WTC11 (cell line): Measurements from ENCODE around the gene SLC22A31. TPM values are rescaled to one million over a fixed set of nuclear protein-coding genes. Genes with fewer than 3 reads are reported as not detected.

ENCODE experiments used
- ATAC-seq: fragments of 200-7000 bp; cut with Tn5 transposase; 2 replicates; pipeline ENCODE4 v1.10.0; 2021; ENCODE audit warnings: mild to moderate bottlenecking, moderate library complexity
- CTCF ChIA-PET: fragments of 300-600 bp; sonication (Branson Sonifier 250); formaldehyde crosslinking; loops from one replicate; lab custom pipeline; 2021; ENCODE audit warnings: antibody characterized with exemption; lab: Charles Lee
- POLR2A ChIA-PET: fragments of 350-600 bp; sonication (Branson Sonifier 250); formaldehyde crosslinking; loops from one replicate; lab custom pipeline; 2021; ENCODE audit warnings: antibody characterized with exemption; lab: Charles Lee
- DNase-seq: peaks from one replicate; pipeline ENCODE4 v3.0.0; 2021; ENCODE audit warnings: low spot score
- H3K27ac Mint-ChIP-seq: 2 replicates; pipeline ENCODE4 v1.8.0; 2021; ENCODE audit warnings: mixed read lengths
- H3K27me3 Mint-ChIP-seq: 2 replicates; pipeline ENCODE4 v1.8.0; 2021; ENCODE audit warnings: low read depth, mild to moderate bottlenecking, moderate library complexity, mixed read lengths
- H3K36me3 Mint-ChIP-seq: 2 replicates; pipeline ENCODE4 v1.8.0; 2021; ENCODE audit warnings: mixed read lengths
- H3K4me1 Mint-ChIP-seq: 2 replicates; pipeline ENCODE4 v1.8.0; 2022; ENCODE audit warnings: mixed read lengths
- H3K4me3 Mint-ChIP-seq: 2 replicates; pipeline ENCODE4 v1.8.0; 2021; ENCODE audit warnings: mild to moderate bottlenecking, moderate library complexity, mixed read lengths
- H3K9me3 Mint-ChIP-seq: 2 replicates; pipeline ENCODE4 v1.8.0; 2021; ENCODE audit warnings: mixed read lengths
- ATF3 ChIP-seq: sonication (generic); formaldehyde crosslinking; conservative IDR thresholded peaks from 2 replicates; pipeline ENCODE4 v1.8.1; 2022; ENCODE audit warnings: mild to moderate bottlenecking, missing genetic modification reagents
- E2F4 ChIP-seq: sonication (generic); formaldehyde crosslinking; IDR thresholded peaks from 2 replicates; pipeline ENCODE4 v1.8.1; 2022; ENCODE audit warnings: low read depth, mild to moderate bottlenecking, moderate library complexity, missing genetic modification reagents, borderline replicate concordance
- ETV6 ChIP-seq: sonication (generic); formaldehyde crosslinking; IDR thresholded peaks from 2 replicates; pipeline ENCODE4 v1.8.1; 2022; ENCODE audit warnings: mild to moderate bottlenecking, missing genetic modification reagents
- FOXK1 ChIP-seq: sonication (generic); formaldehyde crosslinking; IDR thresholded peaks from 2 replicates; pipeline ENCODE4 v1.8.0; 2022; ENCODE audit warnings: mild to moderate bottlenecking, moderate library complexity, missing genetic modification reagents
- GRHL2 ChIP-seq: fragments of 250-450 bp; sonication (Bioruptor Pico); IDR thresholded peaks from 2 replicates; pipeline ENCODE4 v1.8.0; 2022; ENCODE audit warnings: mild to moderate bottlenecking, moderate library complexity; ENCODE audit not compliant: insufficient replicate concordance, severe bottlenecking
- JUN ChIP-seq: sonication (generic); formaldehyde crosslinking; IDR thresholded peaks from 2 replicates; pipeline ENCODE4 v1.8.0; 2023; ENCODE audit warnings: mild to moderate bottlenecking, missing genetic modification reagents
- MXD4 ChIP-seq: fragments of 250-450 bp; sonication (Bioruptor Pico); IDR thresholded peaks from 2 replicates; pipeline ENCODE4 v1.8.0; 2021; ENCODE audit warnings: mild to moderate bottlenecking, moderate library complexity, borderline replicate concordance
- OVOL2 ChIP-seq: fragments of 250-450 bp; sonication (Bioruptor Pico); IDR thresholded peaks from 2 replicates; pipeline ENCODE4 v1.9.0; 2021; ENCODE audit warnings: mild to moderate bottlenecking, borderline replicate concordance
- ZBTB43 ChIP-seq: sonication (generic); formaldehyde crosslinking; IDR thresholded peaks from 2 replicates; pipeline ENCODE4 v1.8.1; 2023; ENCODE audit warnings: mild to moderate bottlenecking, missing genetic modification reagents
- ZNF121 ChIP-seq: sonication (generic); formaldehyde crosslinking; IDR thresholded peaks from 2 replicates; pipeline ENCODE4 v1.8.0; 2023; ENCODE audit warnings: missing genetic modification reagents
- ZNF425 ChIP-seq: fragments of 250-450 bp; sonication (Bioruptor Pico); conservative IDR thresholded peaks from 2 replicates; pipeline ENCODE4 v1.9.0; 2021; ENCODE audit warnings: mild to moderate bottlenecking
- ZNF512 ChIP-seq: sonication (generic); formaldehyde crosslinking; IDR thresholded peaks from 2 replicates; pipeline ENCODE4 v1.8.1; 2022; ENCODE audit warnings: missing genetic modification reagents, borderline replicate concordance
- ZNF532 ChIP-seq: fragments of 250-450 bp; sonication (Bioruptor Pico); IDR thresholded peaks from 2 replicates; pipeline ENCODE4 v1.9.0; 2021; ENCODE audit warnings: mild to moderate bottlenecking, borderline replicate concordance
- ZNF671 ChIP-seq: fragments of 250-450 bp; sonication (Bioruptor Pico); IDR thresholded peaks from 2 replicates; pipeline ENCODE4 v1.8.0; 2021; ENCODE audit warnings: mild to moderate bottlenecking
- total RNA-seq: library from RNA; stranded (reverse); gene quantifications from 3 replicates; pipeline ENCODE4 v1.2.3, GENCODE V29; 2021

SLC22A31 gene
- total RNA-seq, 1 experiment from 2014 or later: 12.1 TPM

- TF ChIP-seq ZNF532 (no peak), JUN (no peak)
- TF ChIP-seq, all 79 proteins: peak for 0
These were observed 49.4 kb downstream of the SLC22A31 start (continued) for GRCh38 chr16:89150981-89151380.

- Mint-ChIP-seq H3K4me3 (no peak overlapping the region), H3K27ac (no peak overlapping the region), H3K36me3 (peaks cover 48% of the 10 kb centered on the region), H3K4me1 (no peaks in the 10 kb centered on the region), H3K27me3 (0 out of 2 replicates have a peak, but pooled peaks cover 3% of the 10 kb centered on the region), H3K9me3 (peaks cover 21% of the 10 kb centered on the region)
- no peak for TF ChIP-seq E2F4 (CRISPR knock-in tag)
- TF ChIP-seq MXD4 (CRISPR knock-in tag): no peak
- no peak for TF ChIP-seq ZBTB43 (CRISPR knock-in tag)
- TF ChIP-seq ETV6 (CRISPR knock-in tag): no peak
- TF ChIP-seq GRHL2 (CRISPR knock-in tag): no peak
- TF ChIP-seq ZNF425 (CRISPR knock-in tag): no peak
- no peak for TF ChIP-seq ATF3 (CRISPR knock-in tag)
- TF ChIP-seq ZNF512: no peak
- no peak for TF ChIP-seq ZNF121
- no peak for TF ChIP-seq ZNF671
- TF ChIP-seq FOXK1 (CRISPR knock-in tag): no peak
- no peak for TF ChIP-seq OVOL2 (CRISPR knock-in tag)
- no peak for ATAC-seq
- ChIA-PET CTCF (no interaction called here), POLR2A (no interaction called here)
- no peak for DNase-seq
These were observed 50.1 kb downstream of the SLC22A31 start for GRCh38 chr16:89150090-89150835.
